GM18508 (cell line): Measurements from ENCODE around the gene SLC22A14.

Source experiments
- ATAC-seq: cut with Tn5 transposase; IDR thresholded peaks from one replicate; pipeline ENCODE4 v1.9.1; 2021; ENCODE audit warnings: moderate number of reproducible peaks; ENCODE audit not compliant: insufficient read depth, unreplicated experiment

The SLC22A14 gene

DNA sequence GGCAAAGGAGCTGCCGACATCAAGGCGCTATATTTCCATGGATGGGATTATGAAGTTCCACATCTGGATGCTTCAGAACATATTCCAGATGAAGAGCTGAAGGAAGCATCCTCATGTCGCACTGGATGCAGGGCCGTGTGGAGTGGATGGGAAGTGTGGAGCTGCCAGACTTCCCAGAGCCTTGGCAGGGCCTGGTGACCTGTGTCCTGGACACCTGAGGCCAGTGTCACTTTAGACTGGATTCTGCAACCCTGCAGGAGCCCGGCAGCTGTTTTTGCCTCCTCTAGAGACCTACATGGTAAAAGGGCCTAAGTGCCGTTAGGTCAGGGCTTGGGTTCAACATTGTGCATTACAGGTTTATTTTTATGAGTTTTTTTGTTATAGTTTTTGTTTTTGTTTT lies 53.2 kb downstream of the SLC22A14 start:
- no peak for ATAC-seq

DNA sequence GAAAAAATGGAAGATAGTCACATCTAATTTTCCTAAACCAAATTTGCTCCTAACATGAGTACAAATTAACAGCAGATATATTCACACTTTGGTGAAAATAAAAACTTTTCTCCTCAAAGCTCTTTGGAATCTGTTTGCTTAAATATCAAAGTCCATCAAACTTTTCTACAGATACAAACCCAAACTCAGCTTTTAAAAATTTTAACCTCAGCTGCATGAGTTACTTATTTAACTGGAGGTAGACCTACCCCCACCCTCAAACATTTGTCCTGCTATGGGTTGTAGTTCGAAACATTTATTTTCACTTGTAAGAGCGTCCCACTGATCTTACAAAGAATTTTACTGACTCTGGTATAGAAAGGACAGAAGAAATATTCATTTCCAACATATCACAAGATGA lies 55.6 kb downstream of the SLC22A14 start:
- no peak for ATAC-seq

DNA sequence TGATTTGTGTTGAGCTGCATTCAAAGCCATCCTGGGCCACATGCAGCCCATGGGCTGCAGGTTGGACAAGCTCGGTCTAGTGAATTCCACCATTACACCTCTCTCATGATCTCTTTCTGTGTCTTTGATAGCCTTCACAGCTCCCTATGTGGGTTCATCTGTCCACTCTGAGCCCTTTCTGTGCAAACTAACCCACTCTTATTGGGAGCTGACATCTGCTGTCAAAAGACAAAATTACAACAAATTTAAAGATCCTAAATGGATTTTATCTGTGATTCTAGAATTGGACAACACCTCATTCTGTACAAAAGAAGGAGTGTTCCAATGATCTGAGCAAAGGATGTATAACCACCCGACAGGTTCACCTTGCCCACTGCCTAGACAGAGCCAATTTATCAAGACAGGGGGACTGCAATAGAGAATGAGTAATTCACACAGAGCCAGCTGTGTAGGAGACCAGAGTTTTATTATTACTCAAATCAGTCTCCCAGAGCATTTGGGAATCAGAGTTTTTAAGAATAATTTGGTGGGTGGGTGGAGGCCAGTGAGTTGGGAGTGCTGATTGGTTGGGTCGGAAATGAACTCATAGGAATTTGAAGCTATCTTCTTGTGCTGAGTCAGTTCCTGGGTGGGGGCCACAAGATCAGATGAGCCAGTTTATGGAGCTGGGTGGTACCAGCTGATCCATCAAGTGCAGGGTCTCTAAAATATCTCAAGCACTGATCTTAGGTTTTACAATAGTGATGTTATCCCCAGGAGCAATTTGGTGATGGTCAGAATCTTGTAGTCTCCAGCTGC lies 61.9 kb downstream of the SLC22A14 start:
- no peak for ATAC-seq

DNA sequence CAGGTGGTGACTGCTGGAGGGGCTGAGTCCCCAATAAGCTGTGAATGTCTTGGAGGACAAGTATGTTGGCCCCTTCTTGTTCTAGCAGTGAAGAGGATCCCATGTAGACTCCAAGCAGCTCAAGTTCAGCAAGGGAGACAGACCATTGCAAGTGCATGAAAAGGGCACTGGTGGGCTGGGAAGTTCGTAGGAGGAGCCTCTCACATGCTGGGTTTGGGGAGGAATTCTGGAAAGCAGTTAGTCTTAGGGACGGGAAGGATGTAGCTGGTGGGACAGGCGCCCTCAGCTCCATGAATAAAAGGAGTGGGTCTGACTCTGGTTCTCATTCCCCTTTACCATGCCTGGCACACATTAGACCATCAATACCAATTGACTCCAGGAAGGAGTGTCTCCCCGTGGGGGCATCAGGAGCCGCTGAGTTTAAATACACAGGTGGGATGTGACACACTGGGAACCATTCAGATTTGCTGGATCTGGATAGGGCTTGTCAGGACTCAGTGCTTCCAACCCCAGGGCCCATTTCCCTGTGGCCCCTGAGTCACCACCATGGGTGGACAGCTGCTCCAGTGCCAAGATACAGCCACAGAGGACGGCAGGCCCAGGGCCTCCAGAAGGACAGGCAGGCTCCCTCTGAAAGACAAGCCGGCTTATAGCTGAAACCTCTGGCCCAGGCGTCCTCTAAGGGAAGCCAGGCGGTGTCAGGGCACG lies 63.9 kb downstream of the SLC22A14 start:
- peak; percentile 10 for ATAC-seq

GRCh38 chr3:38346587-38347410 lies 64.7 kb downstream of the SLC22A14 start, which contains the start of gene XYLB:
TSS of gene XYLB (plus strand) at chr3:38346785. CDS start at chr3:38346869, 84 bp downstream.
- ATAC-seq = peak; percentile 73

DNA sequence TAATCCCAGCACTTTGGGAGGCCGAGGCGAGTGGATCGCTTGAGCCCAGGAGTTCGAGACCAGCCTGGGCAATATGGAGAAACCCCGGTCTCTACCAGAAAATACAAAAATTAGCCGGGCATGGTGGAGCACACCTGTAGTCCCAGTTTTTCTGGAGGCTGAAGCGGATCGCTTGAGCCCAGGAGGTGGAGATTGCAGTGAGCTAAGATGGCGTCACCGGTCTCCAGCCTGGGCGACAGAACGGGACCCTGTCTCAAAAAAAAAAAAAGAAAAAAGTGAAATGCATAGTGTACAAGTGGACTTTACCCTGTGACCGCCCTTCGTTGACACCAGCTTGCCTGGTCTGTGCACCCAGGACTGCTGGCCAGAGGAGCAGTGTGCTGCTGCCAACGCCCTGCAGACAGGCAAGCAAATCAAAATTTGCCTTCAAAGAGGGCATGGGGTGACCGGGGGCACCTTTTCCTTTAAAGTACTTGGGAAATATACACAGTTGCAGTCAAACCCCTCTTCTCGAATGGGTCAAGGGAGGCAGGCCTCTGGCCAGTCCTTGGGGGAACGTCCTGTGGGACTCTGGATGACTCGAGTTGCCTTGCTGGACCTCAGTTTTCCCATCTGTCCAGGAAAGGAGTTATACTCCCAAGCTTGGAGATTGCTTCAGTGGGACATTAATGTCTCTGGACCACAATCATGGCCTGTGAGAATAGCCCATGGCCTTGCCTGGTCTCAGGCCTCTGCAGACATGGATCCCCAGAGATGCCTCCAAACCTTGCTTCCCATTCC lies 65.5 kb downstream of the SLC22A14 start:
- ATAC-seq = no peak

DNA sequence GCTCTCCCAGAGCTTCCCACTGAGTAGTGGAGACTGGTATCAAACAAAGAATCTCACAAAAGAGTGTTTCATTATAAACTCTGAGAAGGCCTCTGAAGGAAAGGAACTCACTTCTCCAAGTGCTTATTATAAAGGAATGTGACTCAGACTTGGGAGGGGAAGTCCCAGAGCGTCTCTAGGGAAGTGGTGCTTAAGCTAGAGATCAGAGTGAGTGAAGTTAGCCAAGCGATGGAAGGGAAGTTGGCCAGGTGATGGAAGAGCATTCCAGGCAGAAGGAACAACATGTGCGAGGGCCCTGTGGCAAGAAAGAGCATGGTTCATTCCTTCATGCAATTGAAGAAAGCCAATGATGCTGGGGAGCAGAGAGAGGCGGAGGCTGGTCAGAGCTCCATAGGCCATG lies 66.8 kb downstream of the SLC22A14 start:
- no peak for ATAC-seq

DNA sequence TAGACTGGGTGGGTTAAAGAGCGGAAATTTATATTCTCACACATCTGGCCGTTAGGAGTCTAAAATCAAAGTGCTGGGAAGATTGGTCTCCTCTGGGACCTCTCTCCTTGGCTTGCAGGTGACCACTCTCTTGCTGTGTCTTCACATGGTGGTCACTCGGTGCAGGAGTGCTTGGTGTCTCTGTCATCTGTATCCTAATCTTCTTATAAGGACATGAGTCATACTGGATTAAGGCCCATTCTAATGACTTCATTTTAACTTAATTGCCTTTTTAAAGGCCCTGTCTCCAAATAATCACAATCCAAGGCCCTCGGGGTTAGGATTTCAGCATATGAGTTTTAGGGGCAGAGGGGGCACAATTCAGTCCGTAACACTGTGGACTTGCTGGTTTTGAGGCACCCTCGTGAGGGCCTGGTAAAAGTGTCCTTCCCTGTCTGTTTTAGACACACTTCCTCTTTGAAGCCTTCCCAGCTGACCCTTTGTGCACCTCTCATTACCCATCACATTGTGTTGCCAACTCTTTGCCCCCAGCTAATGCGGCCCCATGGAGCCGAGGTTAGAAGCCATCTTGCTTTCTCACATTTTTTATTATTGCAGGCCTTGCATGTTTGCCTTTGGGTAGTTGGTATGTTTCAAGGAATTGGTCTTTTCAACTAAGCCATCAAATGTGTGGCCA lies 67.7 kb downstream of the SLC22A14 start:
- ATAC-seq = no peak

DNA sequence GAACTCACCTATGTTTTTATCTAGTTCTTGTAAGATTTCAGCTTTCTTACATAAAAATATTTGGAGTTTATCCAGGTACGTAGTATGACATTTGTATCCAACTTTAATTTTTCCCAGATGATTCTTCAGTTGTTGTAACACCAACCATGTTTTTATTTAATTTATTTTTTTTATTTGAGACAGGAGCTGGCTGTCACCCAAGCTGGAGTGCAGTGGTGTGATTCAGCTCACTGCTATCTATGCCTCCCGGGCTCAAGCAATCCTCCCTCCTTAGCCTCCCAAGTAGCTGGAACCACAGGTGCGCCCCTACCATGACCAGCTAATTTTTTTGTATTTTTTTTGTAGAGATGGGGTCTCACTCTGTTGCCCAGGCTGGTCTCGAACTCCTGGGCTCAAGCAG lies 71.1 kb downstream of the SLC22A14 start:
- ATAC-seq = no peak

GRCh38 chr3:38354588-38355330 lies 72.7 kb downstream of the SLC22A14 start:
- ATAC-seq = no peak

DNA sequence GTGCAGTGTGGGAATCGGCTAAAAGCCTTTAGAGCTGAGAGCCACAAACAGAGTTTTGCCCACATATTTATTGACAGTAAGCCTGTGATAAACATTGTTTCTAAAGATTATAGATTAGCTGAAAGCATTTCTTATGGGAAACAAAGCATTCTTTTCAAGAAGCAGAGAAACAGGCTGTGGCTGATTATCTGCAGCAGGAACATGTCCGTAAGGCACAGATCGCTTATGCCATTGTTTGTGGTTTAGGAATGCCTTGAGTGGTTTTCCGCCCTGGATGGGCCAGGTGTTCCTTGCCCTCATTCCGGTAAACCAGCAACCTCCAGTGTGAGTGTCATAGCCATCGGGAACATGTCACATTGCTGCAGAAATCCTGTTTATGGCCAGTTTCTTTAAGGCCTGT lies 76.9 kb downstream of the SLC22A14 start:
- no peak for ATAC-seq

DNA sequence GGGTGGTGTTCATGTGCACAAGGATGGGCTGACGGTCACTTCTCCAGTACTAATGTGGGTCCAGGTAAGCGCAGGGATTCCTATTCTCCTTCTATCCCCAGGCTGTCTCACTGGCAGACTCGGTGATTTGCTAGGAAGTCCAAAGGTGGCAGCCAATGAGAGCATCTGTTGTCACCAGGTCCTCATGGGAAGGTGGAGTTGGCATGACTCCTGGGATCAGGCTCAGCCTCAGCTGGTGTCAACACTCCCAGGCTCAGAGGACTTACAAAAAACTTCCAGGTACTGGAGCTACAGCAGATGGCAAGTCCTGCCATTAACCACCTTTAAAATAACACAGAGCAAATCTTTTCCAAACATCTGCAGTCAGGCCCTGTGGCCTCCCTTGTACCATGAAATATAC lies 78.3 kb downstream of the SLC22A14 start:
- ATAC-seq = no peak

DNA sequence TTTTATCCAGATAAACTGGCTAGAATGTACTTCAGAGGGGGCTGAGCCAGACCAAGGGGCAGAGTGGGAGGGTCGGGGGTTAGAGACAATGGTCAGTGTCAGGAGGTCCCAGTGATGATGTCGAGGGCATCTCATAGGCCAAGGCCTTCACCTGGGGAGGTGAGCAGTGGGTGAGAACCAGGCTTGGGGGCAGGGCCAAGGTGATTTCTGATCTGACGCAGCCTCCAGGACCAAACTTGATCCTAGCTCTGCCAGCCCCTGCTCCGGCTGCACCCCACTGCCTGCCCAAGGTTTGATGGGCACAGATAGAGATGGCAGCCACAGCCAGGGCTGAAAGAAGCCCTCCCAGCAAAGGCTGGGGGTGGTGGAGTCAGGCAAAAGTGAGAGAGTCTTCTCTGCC lies 79.4 kb downstream of the SLC22A14 start:
- no peak for ATAC-seq

DNA sequence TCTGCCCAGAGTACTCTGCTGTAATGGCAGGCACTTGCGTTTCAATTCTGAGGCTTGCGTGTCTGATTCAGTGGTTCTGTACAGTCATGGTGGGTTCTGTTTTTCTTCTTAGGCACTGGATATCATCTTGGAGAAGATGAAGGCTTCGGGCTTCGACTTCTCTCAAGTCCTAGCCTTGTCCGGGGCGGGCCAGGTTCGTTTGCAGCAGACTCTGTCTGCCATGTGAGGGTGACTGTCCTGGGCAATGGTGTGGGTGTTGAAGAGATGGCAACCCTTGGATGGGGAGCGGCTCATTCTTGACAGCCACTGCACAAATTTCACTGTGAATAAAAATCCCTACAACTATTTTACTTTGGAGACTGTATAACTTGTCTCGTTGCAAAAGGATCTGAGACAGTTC lies 80.7 kb downstream of the SLC22A14 start:
- ATAC-seq = no peak

GRCh38 chr3:38364721-38365400 lies 82.8 kb downstream of the SLC22A14 start:
- ATAC-seq = no peak

DNA sequence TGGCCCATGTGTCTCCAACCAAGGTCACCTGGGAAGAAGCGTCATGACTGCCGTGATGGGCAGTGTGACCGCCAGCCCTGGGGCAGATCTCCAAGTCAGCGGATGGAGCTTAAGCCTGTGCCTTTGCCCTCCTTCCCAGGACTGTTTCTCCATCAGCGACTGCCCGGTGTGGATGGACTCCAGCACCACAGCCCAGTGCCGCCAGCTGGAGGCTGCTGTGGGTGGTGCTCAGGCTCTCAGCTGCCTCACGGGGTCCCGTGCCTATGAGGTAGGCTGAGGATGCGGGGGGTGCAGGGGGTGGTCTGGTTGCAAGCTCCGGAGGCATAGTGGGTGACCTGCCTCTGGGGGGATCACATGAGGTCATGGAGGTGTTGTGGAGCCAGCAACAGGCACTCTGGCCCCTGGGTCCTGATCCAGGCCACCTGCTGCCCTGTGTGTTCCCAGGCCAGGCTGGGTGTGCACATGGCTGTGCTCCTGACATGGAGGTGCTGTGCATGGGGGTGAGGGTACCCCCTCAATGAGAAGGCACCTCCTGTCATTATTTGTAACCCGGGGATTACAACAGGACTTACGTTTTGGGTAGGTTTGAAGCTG lies 83.5 kb downstream of the SLC22A14 start:
- ATAC-seq = no peak

DNA sequence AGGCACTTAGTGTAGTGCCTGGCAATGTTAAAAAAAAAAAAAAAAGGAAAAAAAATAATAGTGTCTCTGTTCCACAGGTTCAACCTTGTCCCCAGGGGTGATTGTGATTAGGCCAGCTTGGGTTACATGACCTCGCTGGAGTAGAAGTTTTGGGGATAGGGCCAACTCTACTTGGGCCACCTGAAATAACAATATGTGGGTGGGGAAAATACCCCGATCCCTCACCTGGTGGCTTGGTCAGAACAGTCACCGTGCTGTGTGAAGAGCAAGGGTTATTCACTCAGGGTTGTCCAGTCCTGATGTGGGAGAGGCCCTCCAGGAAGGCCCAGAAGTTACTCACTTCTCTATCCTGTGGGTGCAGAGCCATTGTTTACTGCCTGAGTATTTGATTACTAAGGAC lies 84.0 kb downstream of the SLC22A14 start:
- no peak for ATAC-seq

DNA sequence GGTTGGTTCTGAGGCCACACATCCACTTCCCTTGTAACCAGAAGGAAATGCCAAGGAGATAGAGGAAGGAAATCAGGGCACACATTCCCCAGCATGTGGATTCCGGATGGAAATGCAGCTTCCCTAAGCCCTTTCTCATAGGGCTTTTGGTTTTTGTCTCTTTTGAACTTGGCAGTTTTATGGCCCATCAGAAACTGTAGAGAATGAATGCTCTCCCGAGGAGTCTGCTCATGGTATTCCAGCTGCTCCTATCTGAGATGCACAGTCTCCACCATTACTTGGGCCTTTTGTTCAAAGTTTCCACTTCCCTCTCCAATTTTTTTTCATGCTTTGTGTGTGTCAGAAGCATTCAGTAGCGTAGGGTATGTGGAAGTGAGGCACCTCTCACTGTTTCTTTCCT lies 85.7 kb downstream of the SLC22A14 start:
- ATAC-seq = no peak
